ENCODE data around the gene NKD2.

GRCh38 chr5:1028481-1029281, 20.1 kb downstream of the NKD2 start:
- TF ChIP-seq CTCF (IDR thresholded peaks at IDR 0.05; ENCODE audit: insufficient read depth, low read depth, low read length) (no peak), EZH2 (IDR thresholded peaks at IDR 0.05; ENCODE audit: insufficient read depth, low read length) (no peak)

All from astrocyte (in vitro differentiated cells and primary cell).